HUES64 (cell line): ENCODE data around the gene SLC26A11.
"Not testable (repeated sequence)": the region's sequence is repeated elsewhere in the genome, so short reads cannot be mapped to it uniquely, and the experiment has no call there.

Experiments
- H3K27ac ChIP-seq: 2 replicates; pipeline ENCODE4 v1.7.0; 2013; ENCODE audit warnings: low read depth, low read length, inconsistent platforms
- H3K27me3 ChIP-seq: 2 replicates; pipeline ENCODE4 v1.6.1; 2013; ENCODE audit warnings: mild to moderate bottlenecking, low read length; ENCODE audit not compliant: insufficient read depth
- H3K36me3 ChIP-seq: 2 replicates; pipeline ENCODE4 v1.6.1; 2013; ENCODE audit warnings: mild to moderate bottlenecking, low read length; ENCODE audit not compliant: insufficient read depth
- H3K4me1 ChIP-seq: 2 replicates; pipeline ENCODE4 v1.6.1; 2013; ENCODE audit warnings: mild to moderate bottlenecking, low read length, moderate library complexity; ENCODE audit not compliant: insufficient read depth
- H3K4me3 ChIP-seq: 2 replicates; pipeline ENCODE4 v1.5.1; 2013; ENCODE audit warnings: mild to moderate bottlenecking, low read length, moderate library complexity
- H3K9ac ChIP-seq: 2 replicates; pipeline ENCODE4 v1.6.1; 2013; ENCODE audit warnings: mild to moderate bottlenecking, low read depth, low read length
- H3K9me3 ChIP-seq: 2 replicates; pipeline ENCODE4 v1.6.1; 2013; ENCODE audit warnings: low read depth, low read length; ENCODE audit not compliant: insufficient read depth
- WGBS: fragments of 150-250, 120-280 bp; methylation state at CpG from one replicate; pipeline ENCODE4 v1.1.7; 2013; ENCODE audit warnings: missing lambda C conversion rate; 5-methylcytosine and 5-hydroxymethylcytosine counted together

Gene SLC26A11

GRCh38 chr17:80227666-80228065, 7.4 kb downstream of the SLC26A11 start:
- Histone ChIP-seq H3K9me3 (peaks cover 12% of the 10 kb centered on the region), H3K4me3 (no peak overlapping the region), H3K9ac (no peak overlapping the region), H3K27me3 (no peaks in the 10 kb centered on the region), H3K4me1 (peaks cover 13% of the 10 kb centered on the region), H3K27ac (no peak overlapping the region), H3K36me3 (peaks cover 11% of the 10 kb centered on the region)
- 93% methylated on average over 10 of the region's 11 CpGs for WGBS

- Histone ChIP-seq H3K27me3 (no peaks in the 10 kb centered on the region), H3K9ac (no peak overlapping the region), H3K9me3 (peaks cover 16% of the 10 kb centered on the region), H3K36me3 (peaks cover 14% of the 10 kb centered on the region), H3K4me3 (no peak overlapping the region), H3K4me1 (peaks cover 13% of the 10 kb centered on the region), H3K27ac (no peak overlapping the region)
- whole genome bisulfite sequencing, result 89% methylated on average over 14 of the region's 14 CpGs
Measured at GRCh38 chr17:80228477-80228876, 8.2 kb downstream of the SLC26A11 start.

GRCh38 chr17:80229011-80229410, 8.8 kb downstream of the SLC26A11 start:
- Histone ChIP-seq H3K4me1 (peaks cover 13% of the 10 kb centered on the region), H3K36me3 (peaks cover 17% of the 10 kb centered on the region), H3K27me3 (no peaks in the 10 kb centered on the region), H3K27ac (no peak overlapping the region), H3K9ac (no peak overlapping the region), H3K4me3 (no peak overlapping the region), H3K9me3 (peaks cover 16% of the 10 kb centered on the region)
- 94% methylated on average over 4 of the region's 4 CpGs for WGBS

GRCh38 chr17:80232438-80232837, 12.2 kb downstream of the SLC26A11 start:
- no peak overlapping the region for H3K4me3 ChIP-seq
- H3K9ac ChIP-seq, result no peak overlapping the region
- peaks cover 16% of the 10 kb centered on the region for H3K9me3 ChIP-seq
- no peak overlapping the region for H3K27ac ChIP-seq
- H3K27me3 ChIP-seq, result no peaks in the 10 kb centered on the region
- peaks cover 22% of the 10 kb centered on the region for H3K36me3 ChIP-seq
- no CpG with 5 or more reads among the region's 1 CpG for WGBS
- H3K4me1 ChIP-seq, result no peaks in the 10 kb centered on the region

GRCh38 chr17:80233202-80233601, 13.0 kb downstream of the SLC26A11 start:
- Histone ChIP-seq H3K27me3 (no peaks in the 10 kb centered on the region), H3K27ac (no peak overlapping the region), H3K9me3 (peaks cover 16% of the 10 kb centered on the region), H3K4me3 (no peak overlapping the region), H3K9ac (no peak overlapping the region), H3K36me3 (peaks cover 28% of the 10 kb centered on the region), H3K4me1 (no peaks in the 10 kb centered on the region)
- 91% methylated on average over 3 of the region's 3 CpGs for WGBS

- H3K27ac ChIP-seq, result no peak overlapping the region
- 90% methylated on average over 17 of the region's 17 CpGs for WGBS
- H3K9ac ChIP-seq, result no peak overlapping the region
- H3K36me3 ChIP-seq, result peaks cover 36% of the 10 kb centered on the region
- no peaks in the 10 kb centered on the region for H3K4me1 ChIP-seq
- peaks cover 11% of the 10 kb centered on the region for H3K9me3 ChIP-seq
- H3K27me3 ChIP-seq, result no peaks in the 10 kb centered on the region
- H3K4me3 ChIP-seq, result no peak overlapping the region
Measured at GRCh38 chr17:80236911-80237310, 16.7 kb downstream of the SLC26A11 start.

GRCh38 chr17:80237386-80237785, 17.2 kb downstream of the SLC26A11 start:
- Histone ChIP-seq H3K9ac (no peak overlapping the region), H3K4me3 (no peak overlapping the region), H3K9me3 (peaks cover 7% of the 10 kb centered on the region), H3K36me3 (peaks cover 37% of the 10 kb centered on the region), H3K4me1 (no peaks in the 10 kb centered on the region), H3K27ac (no peak overlapping the region), H3K27me3 (no peaks in the 10 kb centered on the region)
- 97% methylated on average over 10 of the region's 10 CpGs for WGBS

- H3K27ac ChIP-seq, result no peak overlapping the region
- no peaks in the 10 kb centered on the region for H3K4me1 ChIP-seq
- H3K36me3 ChIP-seq, result peaks cover 44% of the 10 kb centered on the region
- H3K9me3 ChIP-seq, result no peaks in the 10 kb centered on the region
- no peak overlapping the region for H3K4me3 ChIP-seq
- no peaks in the 10 kb centered on the region for H3K27me3 ChIP-seq
- no peak overlapping the region for H3K9ac ChIP-seq
- 88% methylated on average over 14 of the region's 14 CpGs for WGBS
Measured at GRCh38 chr17:80242505-80242904, 22.3 kb downstream of the SLC26A11 start.

- Histone ChIP-seq H3K9ac (no peak overlapping the region), H3K27me3 (no peaks in the 10 kb centered on the region), H3K27ac (no peak overlapping the region), H3K4me1 (no peaks in the 10 kb centered on the region), H3K4me3 (no peak overlapping the region), H3K36me3 (peaks cover 34% of the 10 kb centered on the region), H3K9me3 (no peaks in the 10 kb centered on the region)
- 95% methylated on average over 26 of the region's 26 CpGs for WGBS
Measured at GRCh38 chr17:80243526-80244433, 23.6 kb downstream of the SLC26A11 start.

- H3K36me3 ChIP-seq, result peaks cover 34% of the 10 kb centered on the region
- not testable (repeated sequence) for H3K4me3 ChIP-seq, H3K9ac ChIP-seq, H3K4me1 ChIP-seq, H3K9me3 ChIP-seq, H3K27me3 ChIP-seq, H3K27ac ChIP-seq
- WGBS, result 94% methylated on average over 6 of the region's 6 CpGs
Measured at GRCh38 chr17:80244448-80244847, 24.2 kb downstream of the SLC26A11 start.

GRCh38 chr17:80244871-80245509, 24.8 kb downstream of the SLC26A11 start:
- Histone ChIP-seq H3K27me3 (no peaks in the 10 kb centered on the region), H3K4me1 (no peaks in the 10 kb centered on the region), H3K9ac (no peak overlapping the region), H3K9me3 (no peaks in the 10 kb centered on the region), H3K27ac (no peak overlapping the region), H3K4me3 (no peak overlapping the region), H3K36me3 (peaks cover 34% of the 10 kb centered on the region)
- 95% methylated on average over 22 of the region's 22 CpGs for WGBS
